ENCODE measurements around the gene THADA. TPM values are rescaled to one million over a fixed set of nuclear protein-coding genes. Genes with fewer than 3 reads are reported as not detected.

Gene THADA
- total RNA-seq, 2 experiments from 2014 or later: 31.2 to 32.3 TPM

DNA sequence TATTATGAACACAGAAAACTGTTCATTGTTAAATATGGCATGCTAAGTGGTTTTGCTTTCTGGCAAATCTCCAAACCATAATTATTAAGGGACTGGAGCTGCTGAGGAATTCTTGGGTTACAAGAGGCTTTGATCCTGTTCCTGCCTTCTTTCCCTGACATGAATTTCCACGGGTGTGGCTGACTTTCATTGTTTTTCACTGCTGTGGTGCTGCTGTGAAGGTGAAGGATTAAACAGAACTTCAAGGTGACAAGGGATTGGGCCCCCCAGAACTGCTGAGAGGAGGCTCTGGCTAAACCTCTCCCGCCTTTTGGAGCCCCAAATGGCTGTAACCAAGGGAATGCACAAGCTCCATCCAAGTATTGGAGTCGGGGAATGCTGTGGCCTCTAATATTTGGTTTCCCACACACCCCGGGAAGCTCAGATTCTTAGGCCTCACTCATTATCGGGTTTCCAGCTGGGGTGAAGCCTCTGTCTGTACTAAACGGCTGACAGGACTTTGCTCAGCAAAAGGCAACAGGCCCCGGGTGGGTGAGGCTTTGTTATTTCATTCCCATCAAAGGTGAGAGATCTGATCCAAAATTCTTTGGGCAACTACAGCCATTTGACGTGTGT lies 340.4 kb downstream of the THADA start:
- no peak for DNase-seq (ENCODE audit: low spot score)
- no peaks in the 10 kb centered on the region for H3K9me3 ChIP-seq (ENCODE audit: low read length)
- H3K36me3 ChIP-seq (ENCODE audit: insufficient read depth, low read length): no peaks in the 10 kb centered on the region
- no peaks in the 10 kb centered on the region for H4K20me1 ChIP-seq (ENCODE audit: insufficient read depth, low read length)
- no peaks in the 10 kb centered on the region for H3K4me1 ChIP-seq (ENCODE audit: insufficient read depth, low read length, poor library complexity, severe bottlenecking)
- no peak overlapping the region for H2AFZ ChIP-seq (ENCODE audit: low read length)
- TF ChIP-seq, protein P1, sequence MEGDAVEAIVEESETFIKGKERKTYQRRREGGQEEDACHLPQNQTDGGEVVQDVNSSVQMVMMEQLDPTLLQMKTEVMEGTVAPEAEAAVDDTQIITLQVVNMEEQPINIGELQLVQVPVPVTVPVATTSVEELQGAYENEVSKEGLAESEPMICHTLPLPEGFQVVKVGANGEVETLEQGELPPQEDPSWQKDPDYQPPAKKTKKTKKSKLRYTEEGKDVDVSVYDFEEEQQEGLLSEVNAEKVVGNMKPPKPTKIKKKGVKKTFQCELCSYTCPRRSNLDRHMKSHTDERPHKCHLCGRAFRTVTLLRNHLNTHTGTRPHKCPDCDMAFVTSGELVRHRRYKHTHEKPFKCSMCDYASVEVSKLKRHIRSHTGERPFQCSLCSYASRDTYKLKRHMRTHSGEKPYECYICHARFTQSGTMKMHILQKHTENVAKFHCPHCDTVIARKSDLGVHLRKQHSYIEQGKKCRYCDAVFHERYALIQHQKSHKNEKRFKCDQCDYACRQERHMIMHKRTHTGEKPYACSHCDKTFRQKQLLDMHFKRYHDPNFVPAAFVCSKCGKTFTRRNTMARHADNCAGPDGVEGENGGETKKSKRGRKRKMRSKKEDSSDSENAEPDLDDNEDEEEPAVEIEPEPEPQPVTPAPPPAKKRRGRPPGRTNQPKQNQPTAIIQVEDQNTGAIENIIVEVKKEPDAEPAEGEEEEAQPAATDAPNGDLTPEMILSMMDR (conservative IDR thresholded peaks at IDR 0.05; ENCODE audit: low read length): no peak
- no peak for TF ChIP-seq EZH2phosphoT487 (IDR thresholded peaks at IDR 0.05; ENCODE audit: borderline replicate concordance, low read depth, low read length)
- ChIA-PET POLR2A (interaction anchor here (0.5 kb wide), 1 partner anchor 20 kb away, joined by 3 read pairs; no protein-coding TSS in a partner anchor), CTCF (ENCODE audit: unreplicated experiment) (no interaction called here)
- H3K27ac ChIP-seq (ENCODE audit: low read depth, low read length, poor library complexity, severe bottlenecking): no peak overlapping the region
- BruUV-seq (replicated peaks): no TSS peak
- no peaks in the 10 kb centered on the region for H3K9me2 ChIP-seq (ENCODE audit: insufficient read depth, low read length)
- H3K4me3 ChIP-seq (ENCODE audit: low read depth, low read length, poor library complexity, severe bottlenecking): no peak overlapping the region
- H3K4me2 ChIP-seq (ENCODE audit: low read length): no peak overlapping the region
- intact Hi-C loops (cut with micrococcal nuclease; ENCODE audit: unreplicated experiment): no loop called here
- no peaks in the 10 kb centered on the region for H3K79me2 ChIP-seq (ENCODE audit: insufficient read depth, low read depth, low read length)

DNA sequence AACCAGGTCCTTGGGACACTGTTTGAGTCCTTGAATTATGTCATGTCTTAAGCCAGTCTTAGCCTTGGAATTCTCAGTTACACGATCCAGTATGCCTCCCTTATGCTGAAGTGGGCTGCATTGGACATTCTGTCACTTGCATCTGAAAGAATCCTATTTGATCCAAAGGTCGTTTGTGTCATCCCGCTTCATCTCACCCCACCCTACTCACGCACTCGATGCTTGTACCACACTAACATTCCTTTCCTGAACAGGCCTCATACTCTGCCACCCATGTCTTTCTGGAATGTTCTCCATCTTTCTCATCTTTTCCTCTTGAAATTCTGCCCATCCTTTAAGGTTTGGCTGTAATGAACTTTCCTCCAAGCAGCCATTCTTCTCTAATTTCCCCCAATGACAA lies 341.5 kb downstream of the THADA start:
- no peak overlapping the region for H2AFZ ChIP-seq (ENCODE audit: low read length)
- BruUV-seq (replicated peaks): no TSS peak
- H4K20me1 ChIP-seq (ENCODE audit: insufficient read depth, low read length): no peaks in the 10 kb centered on the region
- no peak overlapping the region for H3K27ac ChIP-seq (ENCODE audit: low read depth, low read length, poor library complexity, severe bottlenecking)
- no peaks in the 10 kb centered on the region for H3K9me2 ChIP-seq (ENCODE audit: insufficient read depth, low read length)
- DNase-seq (ENCODE audit: low spot score): no peak
- intact Hi-C loops (cut with micrococcal nuclease; ENCODE audit: unreplicated experiment): no loop called here
- no peak overlapping the region for H3K4me3 ChIP-seq (ENCODE audit: low read depth, low read length, poor library complexity, severe bottlenecking)
- H3K4me1 ChIP-seq (ENCODE audit: insufficient read depth, low read length, poor library complexity, severe bottlenecking): no peaks in the 10 kb centered on the region
- no peak overlapping the region for H3K4me2 ChIP-seq (ENCODE audit: low read length)
- no peaks in the 10 kb centered on the region for H3K79me2 ChIP-seq (ENCODE audit: insufficient read depth, low read depth, low read length)
- ChIA-PET CTCF (ENCODE audit: unreplicated experiment) (no interaction called here), POLR2A (no interaction called here)
- H3K36me3 ChIP-seq (ENCODE audit: insufficient read depth, low read length): no peaks in the 10 kb centered on the region
- TF ChIP-seq, protein P1 (conservative IDR thresholded peaks at IDR 0.05; ENCODE audit: low read length): no peak
- no peak for TF ChIP-seq EZH2phosphoT487 (IDR thresholded peaks at IDR 0.05; ENCODE audit: borderline replicate concordance, low read depth, low read length)
- no peaks in the 10 kb centered on the region for H3K9me3 ChIP-seq (ENCODE audit: low read length)

DNA sequence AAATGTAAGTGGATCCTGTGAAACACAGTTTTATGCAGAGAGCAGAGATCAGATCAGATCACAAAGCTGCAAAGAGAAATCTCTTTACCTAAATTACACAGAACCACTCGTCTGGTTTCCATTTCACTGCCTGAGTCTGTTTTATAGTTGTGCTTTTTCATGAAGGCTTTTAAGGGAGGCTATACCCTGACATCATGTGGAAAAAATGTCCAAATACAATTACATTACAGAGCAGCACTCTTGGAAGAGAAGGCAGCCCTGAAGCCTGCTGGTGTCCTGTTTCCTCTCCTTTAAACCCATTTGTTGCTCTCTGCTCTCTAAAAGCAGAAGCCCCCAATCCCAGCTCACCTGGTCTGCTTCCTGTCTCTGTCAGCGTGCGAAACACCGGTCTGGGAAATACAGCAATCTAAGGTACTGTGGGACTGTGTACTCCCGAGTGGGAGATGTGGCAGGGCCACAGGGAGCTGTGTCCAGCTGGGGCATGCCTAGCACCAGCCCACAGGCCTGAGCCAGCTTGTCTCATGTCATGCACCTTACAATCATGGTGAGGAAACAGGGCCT lies 344.6 kb downstream of the THADA start:
- Histone ChIP-seq H3K4me2 (ENCODE audit: low read length) (no peak overlapping the region), H3K27ac (ENCODE audit: low read depth, low read length, poor library complexity, severe bottlenecking) (no peak overlapping the region), H4K20me1 (ENCODE audit: insufficient read depth, low read length) (no peaks in the 10 kb centered on the region), H3K36me3 (ENCODE audit: insufficient read depth, low read length) (no peaks in the 10 kb centered on the region), H2AFZ (ENCODE audit: low read length) (no peak overlapping the region), H3K9me3 (ENCODE audit: low read length) (no peaks in the 10 kb centered on the region), H3K9me2 (ENCODE audit: insufficient read depth, low read length) (no peaks in the 10 kb centered on the region), H3K4me1 (ENCODE audit: insufficient read depth, low read length, poor library complexity, severe bottlenecking) (no peaks in the 10 kb centered on the region), H3K4me3 (ENCODE audit: low read depth, low read length, poor library complexity, severe bottlenecking) (no peak overlapping the region), H3K79me2 (ENCODE audit: insufficient read depth, low read depth, low read length) (no peaks in the 10 kb centered on the region)
- TF ChIP-seq, protein P1 (conservative IDR thresholded peaks at IDR 0.05; ENCODE audit: low read length): no peak
- TF ChIP-seq EZH2phosphoT487 (IDR thresholded peaks at IDR 0.05; ENCODE audit: borderline replicate concordance, low read depth, low read length): no peak
- BruUV-seq (replicated peaks): no TSS peak
- ChIA-PET POLR2A (interaction anchor here (0.5 kb wide), 1 partner anchor 229 kb away, joined by 3 read pairs; no protein-coding TSS in a partner anchor), CTCF (ENCODE audit: unreplicated experiment) (no interaction called here)
- DNase-seq (ENCODE audit: low spot score): no peak
- intact Hi-C loops (cut with micrococcal nuclease; ENCODE audit: unreplicated experiment): no loop called here

All from OCI-LY7 (cell line).